Measurements from ENCODE around the gene TDG.
A peak's percentile ranks its signal among the peaks of the same experiment; 100 is the strongest.

The TDG gene

GRCh38 chr12:103965590-103966504, at the start of gene TDG:
Gene TDG (plus strand): TSS chr12:103965872. CDS start chr12:103966038, 166 bp downstream.
- DNase-seq (ENCODE audit: low spot score): peak; percentile 98

- no peak for DNase-seq (ENCODE audit: low spot score)
Measured at GRCh38 chr12:103917873-103918272, 47.8 kb upstream of the TDG start.

GRCh38 chr12:103924761-103925641, 40.7 kb upstream of the TDG start:
- peak; percentile 55 for DNase-seq (ENCODE audit: low spot score)

GRCh38 chr12:103928682-103929045, 37.0 kb upstream of the TDG start:
- DNase-seq (ENCODE audit: low spot score): peak; percentile 50

GRCh38 chr12:103929046-103929783, 36.5 kb upstream of the TDG start:
- peak; percentile 90 for DNase-seq (ENCODE audit: low spot score)

GRCh38 chr12:103929784-103930033, 36.0 kb upstream of the TDG start:
- no peak for DNase-seq (ENCODE audit: low spot score)

GRCh38 chr12:103930034-103930786, 35.5 kb upstream of the TDG start, which contains the start of gene HSP90B1:
Gene HSP90B1 (plus strand): TSS chr12:103930410. CDS start chr12:103930516, 106 bp downstream.
- peak; percentile 100 for DNase-seq (ENCODE audit: low spot score)

GRCh38 chr12:103930787-103931735, 34.6 kb upstream of the TDG start:
- DNase-seq (ENCODE audit: low spot score): no peak

GRCh38 chr12:103933237-103933636, 32.4 kb upstream of the TDG start:
- no peak for DNase-seq (ENCODE audit: low spot score)

GRCh38 chr12:103936679-103937078, 29.0 kb upstream of the TDG start:
- DNase-seq (ENCODE audit: low spot score): no peak

GRCh38 chr12:103944964-103945363, 20.7 kb upstream of the TDG start:
- DNase-seq (ENCODE audit: low spot score): no peak

GRCh38 chr12:103947871-103948555, 17.7 kb upstream of the TDG start:
- DNase-seq (ENCODE audit: low spot score): no peak

- DNase-seq (ENCODE audit: low spot score): no peak
Measured at GRCh38 chr12:103948746-103949406, 16.8 kb upstream of the TDG start.

- no peak for DNase-seq (ENCODE audit: low spot score)
Measured at GRCh38 chr12:103952497-103952896, 13.2 kb upstream of the TDG start.

GRCh38 chr12:103955811-103956508, 9.7 kb upstream of the TDG start:
- DNase-seq (ENCODE audit: low spot score): no peak

- DNase-seq (ENCODE audit: low spot score): no peak
Measured at GRCh38 chr12:103956509-103957027, 9.1 kb upstream of the TDG start.

- DNase-seq (ENCODE audit: low spot score): no peak
Measured at GRCh38 chr12:103957865-103958388, 7.7 kb upstream of the TDG start.

GRCh38 chr12:103958621-103959020, 7.1 kb upstream of the TDG start:
- DNase-seq (ENCODE audit: low spot score): no peak

All from CD4-positive, alpha-beta T cell treated with Interleukin-15 for 4 hours (primary cell).